Fibroblast of lung (primary cell): Measurements from ENCODE around the gene KCNIP3.

Experiments used
- CTCF ChIP-seq, 2 donors: IDR thresholded peaks in 1 of 2; conservative IDR thresholded peaks in 1 of 2; 1 replicate in 1 of 2; 2 replicates in 1 of 2; pipeline ENCODE4 v1.5.1; 2011 to 2012; ENCODE audit warnings: low read length in 2 of 2, control low read depth in 1 of 2, inconsistent platforms in 1 of 2, low read depth in 1 of 2, mild to moderate bottlenecking in 1 of 2
- EZH2 ChIP-seq: IDR thresholded peaks from 2 replicates; pipeline ENCODE4 v1.5.1; 2012; ENCODE audit warnings: low read length, control low read depth, mild to moderate bottlenecking; ENCODE audit errors: missing control alignments

- TF ChIP-seq CTCF (conservative IDR thresholded peaks at IDR 0.05 in 1 of 2, IDR thresholded peaks at IDR 0.05 in 1 of 2; ENCODE audit: low read depth in 1 of 2, low read length in 2 of 2) (no peak), EZH2 (no peak)
Observed at GRCh38 chr2:95284886-95285541, 12.1 kb upstream of the KCNIP3 start.
